Measurements from ENCODE around the gene CCL26.
"Not testable (repeated sequence)": the region's sequence is repeated elsewhere in the genome, so short reads cannot be mapped to it uniquely, and the experiment has no call there.

Gene CCL26

DNA sequence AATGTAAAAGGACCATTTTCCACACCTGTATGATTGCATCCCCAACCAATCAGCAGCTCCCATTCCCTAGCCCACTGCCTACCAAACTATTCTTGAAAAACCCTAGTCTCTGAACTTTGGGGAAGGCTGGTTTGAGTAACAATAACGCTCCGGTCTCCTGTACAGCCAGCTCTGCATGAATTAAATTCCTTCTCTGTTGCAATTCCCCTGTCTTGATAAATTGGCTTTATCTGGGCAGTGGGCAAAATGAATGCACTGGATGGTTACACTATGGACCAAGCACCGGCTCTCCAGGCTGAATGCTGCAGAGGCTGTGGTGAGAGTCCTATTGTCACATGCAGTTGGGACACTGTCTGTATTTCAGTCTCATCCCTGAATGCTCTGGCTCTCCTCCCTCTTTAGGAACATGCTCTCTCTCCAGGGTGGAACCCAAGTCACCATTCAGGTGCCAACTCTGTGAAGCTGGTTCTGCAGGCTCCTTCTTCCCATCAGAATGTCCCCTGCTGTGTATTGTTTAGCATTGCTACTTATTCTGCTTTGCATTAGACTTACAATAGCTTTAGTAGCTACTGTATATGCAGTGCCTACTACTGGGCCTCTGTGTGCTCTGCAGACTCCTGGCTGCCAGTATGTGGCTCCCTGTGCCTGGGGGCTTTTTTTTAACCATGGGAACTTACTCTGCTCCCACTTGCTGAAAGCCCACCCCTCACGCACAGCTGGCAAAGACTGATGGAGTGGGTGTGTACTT lies 34.7 kb upstream of the CCL26 start:
- H3K4me3 Mint-ChIP-seq: no peak overlapping the region
- H3K36me3 Mint-ChIP-seq: peaks cover 0 to 3% of the 10 kb centered on the region in 2 donors
- peaks cover 8 to 15% of the 10 kb centered on the region in 2 donors for H3K9me3 Mint-ChIP-seq
- peaks cover 0 to 2% of the 10 kb centered on the region in 2 donors for H3K4me1 Mint-ChIP-seq
- no peak for ATAC-seq (replicated peaks)
- no peak overlapping the region for H3K27ac Mint-ChIP-seq
- no peak for DNase-seq
- H3K27me3 Mint-ChIP-seq: peaks cover 6 to 21% of the 10 kb centered on the region in 2 donors

DNA sequence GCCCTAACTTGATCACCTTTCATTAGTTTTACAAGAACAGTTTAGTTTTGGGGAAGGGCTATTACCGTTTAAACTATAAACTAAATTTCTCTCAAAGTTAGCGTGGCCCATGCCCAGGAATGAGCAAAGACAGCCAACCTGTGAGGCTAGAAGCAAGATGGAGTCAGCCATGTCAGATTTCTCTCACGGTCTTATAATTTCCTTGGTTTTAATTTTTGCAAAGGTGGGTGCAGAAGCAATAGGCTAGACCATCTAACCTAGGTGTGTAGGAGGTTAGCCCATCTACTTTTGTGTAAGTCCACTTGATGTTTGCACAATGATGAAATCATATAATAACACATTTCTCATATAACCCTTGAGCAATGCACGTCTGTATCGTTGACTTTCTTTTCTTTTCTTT lies 32.7 kb upstream of the CCL26 start:
- Mint-ChIP-seq H3K27me3 (peaks cover 6 to 21% of the 10 kb centered on the region in 2 donors), H3K4me3 (no peak overlapping the region), H3K27ac (no peak overlapping the region), H3K36me3 (peaks cover 0 to 3% of the 10 kb centered on the region in 2 donors), H3K9me3 (peaks cover 8 to 15% of the 10 kb centered on the region in 2 donors), H3K4me1 (peaks cover 0 to 2% of the 10 kb centered on the region in 2 donors)
- no peak for DNase-seq
- ATAC-seq (replicated peaks): no peak

DNA sequence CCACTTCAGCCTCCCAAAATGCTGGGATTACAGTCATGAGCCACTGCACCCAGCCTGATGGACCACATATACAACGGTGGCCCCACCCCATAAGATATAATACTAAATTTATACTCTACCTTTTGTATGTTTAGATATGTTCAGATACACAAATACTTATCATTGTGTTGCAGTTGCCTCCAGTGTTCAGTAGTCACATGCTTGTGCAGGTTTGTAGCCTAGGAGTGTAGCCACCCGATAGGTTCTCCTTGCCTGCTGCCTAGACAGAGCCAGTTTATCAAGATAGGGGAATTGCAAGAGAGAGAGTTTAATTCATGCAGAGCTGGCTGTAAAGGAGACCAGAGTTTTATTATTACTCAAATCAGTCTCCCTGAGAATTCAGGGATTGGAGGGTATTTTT lies 32.0 kb upstream of the CCL26 start:
- H3K4me1 Mint-ChIP-seq: peaks cover under 1 to 2% of the 10 kb centered on the region in 2 donors
- ATAC-seq (replicated peaks) (no peak), DNase-seq (no peak)
- H3K27ac Mint-ChIP-seq: no peak overlapping the region
- peaks cover 8 to 15% of the 10 kb centered on the region in 2 donors for H3K9me3 Mint-ChIP-seq
- peaks cover 9 to 21% of the 10 kb centered on the region in 2 donors for H3K27me3 Mint-ChIP-seq
- H3K36me3 Mint-ChIP-seq: peaks cover 0 to 3% of the 10 kb centered on the region in 2 donors
- H3K4me3 Mint-ChIP-seq: no peak overlapping the region

DNA sequence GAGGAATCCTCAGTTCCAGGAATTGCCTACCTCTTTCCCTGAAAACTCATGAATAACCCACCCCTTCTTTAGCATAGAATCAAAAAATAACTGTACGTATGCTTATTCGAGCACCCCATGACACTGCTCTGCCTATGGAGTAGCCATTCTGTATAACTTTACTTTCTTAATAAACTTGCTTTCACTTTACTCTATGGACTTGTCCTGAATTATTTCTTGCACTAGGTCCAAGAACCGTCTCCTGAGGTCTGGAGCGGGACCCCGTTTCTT lies 30.5 kb upstream of the CCL26 start:
- H3K27ac Mint-ChIP-seq: no peak overlapping the region
- H3K9me3 Mint-ChIP-seq: peaks cover 8 to 11% of the 10 kb centered on the region in 2 donors
- peaks cover 9 to 29% of the 10 kb centered on the region in 2 donors for H3K27me3 Mint-ChIP-seq
- DNase-seq: no peak
- peaks cover 5 to 12% of the 10 kb centered on the region in 2 donors for H3K4me1 Mint-ChIP-seq
- ATAC-seq (replicated peaks): no peak
- H3K36me3 Mint-ChIP-seq: peaks cover 0 to 3% of the 10 kb centered on the region in 2 donors
- H3K4me3 Mint-ChIP-seq: no peak overlapping the region

DNA sequence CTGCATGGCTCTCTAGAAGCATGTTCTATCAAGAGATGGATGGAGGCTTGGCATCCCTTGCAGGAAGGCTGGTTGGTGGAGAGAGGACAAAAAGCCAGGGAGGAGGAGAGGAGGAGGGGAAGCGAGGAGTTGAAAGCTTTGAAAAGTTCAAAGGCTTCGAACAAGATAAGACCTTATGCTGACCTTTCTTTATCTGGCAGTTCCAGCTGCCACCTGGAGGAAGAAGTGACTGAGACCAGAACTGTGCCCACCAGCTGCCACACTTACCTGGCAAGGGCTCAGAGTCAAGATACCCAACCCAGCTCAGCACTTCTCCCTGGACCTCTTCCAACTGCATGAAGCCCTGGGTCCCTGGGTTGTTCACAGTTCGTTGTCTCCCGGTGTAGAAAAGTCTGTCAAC lies 26.8 kb upstream of the CCL26 start:
- Mint-ChIP-seq H3K27ac (no peak overlapping the region), H3K4me1 (peaks cover 5 to 12% of the 10 kb centered on the region in 2 donors), H3K9me3 (no peaks in the 10 kb centered on the region), H3K4me3 (no peak overlapping the region), H3K27me3 (peaks cover 25 to 31% of the 10 kb centered on the region in 2 donors), H3K36me3 (no peaks in the 10 kb centered on the region)
- DNase-seq: no peak
- ATAC-seq (replicated peaks): peak; percentile 38 to 41

DNA sequence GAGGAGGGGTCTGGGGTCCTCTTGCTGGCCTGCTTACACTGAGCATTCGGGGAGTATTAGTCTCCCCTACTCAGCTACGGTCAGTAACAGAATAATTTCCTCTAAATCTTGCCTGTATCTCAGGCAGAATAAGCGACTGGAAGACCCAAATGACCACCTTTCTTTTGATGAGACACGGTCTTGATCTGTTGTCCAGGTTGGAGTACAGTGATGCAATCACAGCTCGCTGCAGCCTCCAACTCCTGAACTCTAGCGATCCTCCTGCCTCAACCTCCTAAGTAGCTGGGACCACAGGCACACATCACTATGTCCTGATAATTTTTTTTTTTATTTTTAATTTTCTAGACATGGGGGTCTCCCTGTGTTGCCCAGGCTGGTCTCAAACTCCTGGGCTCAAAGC lies 24.4 kb upstream of the CCL26 start:
- H3K27me3 Mint-ChIP-seq: peaks cover 24 to 26% of the 10 kb centered on the region in 2 donors
- no peaks in the 10 kb centered on the region for H3K9me3 Mint-ChIP-seq
- no peak overlapping the region for H3K27ac Mint-ChIP-seq
- no peak overlapping the region for H3K4me3 Mint-ChIP-seq
- no peak for ATAC-seq (replicated peaks)
- no peaks in the 10 kb centered on the region for H3K36me3 Mint-ChIP-seq
- H3K4me1 Mint-ChIP-seq: peaks cover 4 to 12% of the 10 kb centered on the region in 2 donors
- DNase-seq: no peak

DNA sequence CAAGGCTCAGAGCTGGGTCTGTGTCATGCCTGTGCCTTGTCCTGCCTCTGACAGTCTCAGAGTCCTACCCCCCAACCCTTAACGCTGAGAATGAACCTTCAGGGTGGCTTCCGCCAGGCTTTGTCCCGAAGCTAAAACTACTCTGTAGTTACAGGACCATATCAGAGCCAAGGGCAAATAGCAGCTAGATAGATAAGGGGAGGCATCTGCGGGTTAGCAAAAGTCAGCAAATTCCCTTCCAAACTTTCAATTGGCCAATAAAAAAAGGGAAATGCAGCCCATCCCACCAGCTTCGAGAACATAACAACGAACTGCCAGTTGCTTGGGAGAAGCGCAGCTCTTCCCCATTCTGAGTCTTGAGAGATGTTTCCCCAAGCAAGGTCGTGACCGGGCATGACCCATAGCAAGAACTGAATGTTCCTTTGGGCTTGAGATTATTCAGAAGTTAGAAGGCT lies 23.8 kb upstream of the CCL26 start:
- Mint-ChIP-seq H3K4me1 (peaks cover 4 to 12% of the 10 kb centered on the region in 2 donors), H3K9me3 (no peaks in the 10 kb centered on the region), H3K27ac (no peak overlapping the region), H3K4me3 (no peak overlapping the region), H3K27me3 (peaks cover 26 to 29% of the 10 kb centered on the region in 2 donors), H3K36me3 (no peaks in the 10 kb centered on the region)
- no peak for DNase-seq
- ATAC-seq (replicated peaks): no peak

DNA sequence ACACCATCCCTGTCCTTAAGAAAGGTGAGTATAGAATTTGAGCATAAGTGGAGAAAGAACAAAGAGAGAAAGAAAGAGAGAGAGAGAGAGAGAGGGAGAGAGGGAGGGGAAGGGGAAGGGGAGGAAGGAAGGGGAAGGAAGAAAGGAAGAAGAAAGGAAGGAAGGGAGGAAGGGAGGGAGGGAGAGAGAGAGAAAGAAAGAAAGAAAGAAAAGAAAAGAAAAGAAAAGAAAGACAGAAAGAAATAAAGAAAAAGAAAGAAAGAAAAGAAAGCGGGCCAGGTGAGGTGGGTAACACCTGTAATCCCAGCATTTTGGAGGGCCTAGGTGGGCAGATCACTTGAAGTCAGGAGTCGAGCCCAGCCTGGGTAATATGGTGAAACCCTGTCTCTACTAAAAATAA lies 21.7 kb upstream of the CCL26 start:
- Mint-ChIP-seq H3K27me3 (peaks cover 23 to 27% of the 10 kb centered on the region in 2 donors), H3K36me3 (no peaks in the 10 kb centered on the region), H3K4me1 (peaks cover 4 to 8% of the 10 kb centered on the region in 2 donors), H3K4me3 (no peak overlapping the region), H3K9me3 (no peaks in the 10 kb centered on the region), H3K27ac (no peak overlapping the region)
- DNase-seq: no peak
- ATAC-seq (replicated peaks): no peak

DNA sequence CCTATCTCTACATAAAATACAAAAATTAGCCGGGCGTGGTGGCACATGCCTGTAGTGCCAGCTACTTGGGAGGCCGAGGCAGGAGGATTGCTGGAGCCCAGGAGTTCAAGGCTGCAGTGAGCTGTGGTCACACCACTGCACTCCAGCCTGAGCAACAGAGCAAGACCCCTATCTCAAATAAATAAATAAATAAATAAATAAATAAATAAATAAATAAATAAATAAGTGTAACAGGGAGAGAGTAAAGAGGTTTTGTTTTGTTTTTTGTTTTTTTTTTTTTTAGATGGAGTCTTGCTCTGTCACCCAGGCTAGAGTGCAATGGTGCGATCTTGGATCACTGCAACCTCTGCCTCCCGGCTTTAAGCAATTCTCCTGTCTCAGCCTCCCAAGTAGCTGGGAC lies 20.6 kb upstream of the CCL26 start:
- H3K4me3 Mint-ChIP-seq; DNase-seq; ATAC-seq (replicated peaks); H3K9me3 Mint-ChIP-seq; H3K36me3 Mint-ChIP-seq; H3K4me1 Mint-ChIP-seq; H3K27ac Mint-ChIP-seq: not testable (repeated sequence)
- H3K27me3 Mint-ChIP-seq: peaks cover 21 to 23% of the 10 kb centered on the region in 2 donors

DNA sequence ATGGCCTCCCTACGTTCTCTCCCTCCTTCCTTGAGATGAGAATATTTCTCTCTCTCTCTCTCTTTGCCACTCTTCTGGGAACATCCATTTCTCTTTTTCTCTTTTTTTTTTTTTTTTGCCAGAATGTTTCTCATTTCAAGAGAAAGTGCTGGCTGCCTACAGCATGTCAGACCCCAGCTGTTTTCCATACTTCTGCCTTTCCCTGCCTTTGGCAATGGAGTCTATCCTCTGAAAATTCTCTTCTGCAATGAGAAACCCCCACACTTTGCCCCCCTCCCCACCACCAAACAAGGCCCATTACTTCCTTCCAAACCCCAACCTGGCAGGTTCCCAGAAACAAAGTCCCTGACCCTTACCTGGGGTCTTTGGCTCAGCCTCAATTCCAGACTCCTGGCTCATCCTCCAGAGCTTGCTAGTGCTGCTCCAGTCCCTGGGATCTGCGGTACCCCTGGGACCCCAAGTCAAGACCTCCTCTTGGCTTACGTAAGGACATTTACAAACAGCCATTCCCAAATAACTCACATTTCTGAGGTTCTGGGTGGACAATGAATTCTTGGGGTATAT lies 17.4 kb upstream of the CCL26 start:
- Mint-ChIP-seq H3K27ac (no peak overlapping the region), H3K4me1 (no peaks in the 10 kb centered on the region), H3K36me3 (no peaks in the 10 kb centered on the region), H3K4me3 (no peak overlapping the region), H3K27me3 (peaks cover 11 to 14% of the 10 kb centered on the region in 2 donors), H3K9me3 (no peaks in the 10 kb centered on the region)
- no peak for DNase-seq
- ATAC-seq (replicated peaks): no peak

DNA sequence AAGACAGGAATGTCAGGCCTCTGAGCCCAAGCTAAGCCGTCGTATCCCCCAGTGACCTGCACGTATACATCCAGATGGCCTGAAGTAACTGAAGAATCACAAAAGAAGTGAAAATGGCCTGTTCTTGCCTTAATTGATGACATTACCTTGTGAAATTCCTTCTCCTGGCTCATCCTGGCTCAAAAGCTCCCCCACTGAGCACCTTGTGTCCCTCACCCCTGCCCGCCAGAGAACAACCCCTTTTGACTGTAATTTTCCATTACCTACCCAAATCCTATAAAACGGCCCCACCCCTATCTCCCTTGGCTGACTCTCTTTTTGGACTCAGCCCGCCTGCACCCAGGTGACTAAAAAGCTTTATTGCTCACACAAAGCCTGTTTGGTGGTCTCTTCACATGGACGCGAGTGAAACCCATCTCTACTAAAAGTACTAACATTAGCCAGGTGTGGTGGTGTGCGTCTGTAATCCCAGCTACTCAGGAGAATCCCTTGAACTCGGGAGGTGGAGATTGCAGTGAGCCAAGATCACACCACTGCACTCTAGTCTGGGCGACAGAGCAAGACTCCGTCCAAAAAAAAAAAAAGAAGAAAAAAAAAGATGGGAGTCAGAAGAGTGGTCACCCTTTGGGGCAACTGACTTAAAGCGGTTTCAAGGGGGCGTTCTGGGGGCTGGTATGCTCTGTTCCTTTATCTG lies 16.3 kb upstream of the CCL26 start:
- not testable (repeated sequence) for H3K27ac Mint-ChIP-seq; DNase-seq; H3K9me3 Mint-ChIP-seq; H3K4me3 Mint-ChIP-seq; ATAC-seq (replicated peaks); H3K36me3 Mint-ChIP-seq; H3K27me3 Mint-ChIP-seq; H3K4me1 Mint-ChIP-seq

DNA sequence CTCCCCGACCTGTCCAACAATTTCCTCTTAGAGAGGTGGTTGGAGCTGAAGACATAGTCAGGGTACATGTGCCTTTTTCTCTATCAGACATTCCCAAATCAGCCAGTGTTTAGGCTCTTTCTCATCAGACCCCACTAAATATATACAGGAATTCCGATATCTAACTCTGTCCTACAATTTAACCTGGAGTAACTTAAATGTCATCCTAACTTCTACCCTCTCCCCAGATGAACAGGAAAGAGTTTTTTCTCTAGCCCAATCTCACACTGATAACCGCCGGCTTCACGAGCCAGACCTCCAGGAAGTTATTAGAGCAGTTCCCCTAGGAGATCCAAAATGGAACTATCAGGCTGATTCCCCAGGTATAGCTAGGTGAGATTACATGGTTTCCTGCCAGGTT lies 11.0 kb upstream of the CCL26 start:
- H3K4me3 Mint-ChIP-seq; H3K4me1 Mint-ChIP-seq; H3K36me3 Mint-ChIP-seq; DNase-seq; ATAC-seq (replicated peaks); H3K9me3 Mint-ChIP-seq; H3K27ac Mint-ChIP-seq: not testable (repeated sequence)
- H3K27me3 Mint-ChIP-seq: peaks cover 32 to 41% of the 10 kb centered on the region in 2 donors

DNA sequence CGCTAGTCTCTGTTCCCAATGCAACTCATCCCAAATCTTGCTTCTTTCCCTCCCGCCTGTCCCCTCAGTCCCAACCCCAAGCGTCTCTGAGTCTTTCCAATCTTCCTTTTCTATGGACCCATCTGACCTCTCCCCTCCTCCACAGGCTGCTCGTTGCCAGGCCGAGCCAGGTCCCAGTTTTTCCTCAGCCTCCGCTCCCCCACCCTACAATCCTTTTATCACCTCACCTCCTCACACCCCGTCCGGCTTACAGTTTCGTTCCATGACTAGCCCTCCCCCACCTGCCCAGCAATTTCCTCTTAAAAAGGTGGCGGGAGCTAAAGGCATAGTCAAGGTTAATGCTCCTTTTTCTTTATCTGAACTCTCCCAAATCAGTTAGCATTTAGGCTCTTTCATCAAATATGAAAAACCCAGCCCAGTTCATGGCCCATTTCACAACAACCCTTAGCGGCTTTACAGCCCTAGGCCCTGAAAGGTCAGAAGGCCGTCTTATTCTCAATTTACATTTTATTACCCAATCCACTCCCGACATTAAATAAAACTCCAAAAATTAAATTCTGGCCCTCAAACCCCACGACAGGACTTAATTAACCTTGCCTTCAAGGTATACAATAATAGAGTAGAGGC lies 8.7 kb upstream of the CCL26 start:
- not testable (repeated sequence) for H3K9me3 Mint-ChIP-seq; H3K36me3 Mint-ChIP-seq; DNase-seq; H3K4me3 Mint-ChIP-seq; ATAC-seq (replicated peaks)
- Mint-ChIP-seq H3K27ac (peak overlapping the region; percentile 57), H3K27me3 (peaks cover 32 to 41% of the 10 kb centered on the region in 2 donors), H3K4me1 (peaks cover 5 to 16% of the 10 kb centered on the region in 2 donors)

DNA sequence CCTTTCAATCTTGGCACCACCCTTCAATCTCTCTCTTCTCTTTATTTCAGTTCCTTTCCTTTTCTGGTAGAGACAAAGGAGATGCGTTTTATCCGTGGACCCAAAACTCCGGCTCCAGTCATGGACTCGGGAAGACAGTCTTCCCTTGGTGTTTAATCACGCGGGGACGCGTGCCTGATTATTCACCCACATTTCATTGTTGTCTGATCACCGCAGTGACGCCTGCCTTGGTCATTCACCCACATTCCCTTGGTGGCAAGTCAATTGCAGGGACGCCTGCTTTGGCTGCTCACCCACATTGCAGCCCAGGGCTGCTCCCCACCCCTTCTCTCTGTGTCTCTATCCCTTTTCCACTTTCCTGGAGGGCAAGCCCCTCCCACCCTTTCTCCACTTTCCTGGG lies 7.5 kb upstream of the CCL26 start:
- Mint-ChIP-seq H3K27me3 (peaks cover 32 to 41% of the 10 kb centered on the region in 2 donors), H3K4me1 (peaks cover 5 to 17% of the 10 kb centered on the region in 2 donors)
- H3K27ac Mint-ChIP-seq; DNase-seq; H3K4me3 Mint-ChIP-seq; ATAC-seq (replicated peaks); H3K36me3 Mint-ChIP-seq; H3K9me3 Mint-ChIP-seq: not testable (repeated sequence)

Data from stimulated activated naive B cell treated with anti-CD40 and anti-IgM and Interleukin-4, amounts not matched to agents 10 μg/mL and 1 μg/mL and 100 μg/mL, for 72 hours (primary cell).